Choroid plexus epithelial cell (primary cell): ENCODE measurements around the gene ATAD2B.
"Not testable (repeated sequence)": the region's sequence is repeated elsewhere in the genome, so short reads cannot be mapped to it uniquely, and the experiment has no call there.

Source experiments
- DNase-seq: peaks from one replicate; pipeline ENCODE4 v3.0.0-alpha.2; 2010; ENCODE audit warnings: low read depth
- H3K4me3 ChIP-seq: 2 replicates; pipeline ENCODE4 v1.5.1; 2011; ENCODE audit warnings: low read depth, mild to moderate bottlenecking, control low read depth, low read length, moderate library complexity
- CTCF ChIP-seq: conservative IDR thresholded peaks from 2 replicates; pipeline ENCODE4 v1.5.1; 2011; ENCODE audit warnings: low read depth, mild to moderate bottlenecking, control low read depth, inconsistent platforms, low read length, moderate library complexity

The ATAD2B gene

GRCh38 chr2:23753291-23754010 is 173.5 kb downstream of the ATAD2B start:
- DNase-seq, result no peak
- H3K4me3 ChIP-seq, result no peak overlapping the region
- no peak for TF ChIP-seq CTCF

- no peak overlapping the region for H3K4me3 ChIP-seq
- DNase-seq, result no peak
- TF ChIP-seq CTCF, result no peak
Observed at GRCh38 chr2:23751747-23752265, 175.1 kb downstream of the ATAD2B start.

- no peak for TF ChIP-seq CTCF
- H3K4me3 ChIP-seq, result no peak overlapping the region
- no peak for DNase-seq
Observed at GRCh38 chr2:23746141-23746863, 180.6 kb downstream of the ATAD2B start.

- peak; percentile 81 for DNase-seq
- no peak for TF ChIP-seq CTCF
- no peak overlapping the region for H3K4me3 ChIP-seq
Observed at GRCh38 chr2:23745726-23746105, 181.2 kb downstream of the ATAD2B start.

- H3K4me3 ChIP-seq, result no peak overlapping the region
- TF ChIP-seq CTCF, result no peak
- DNase-seq, result no peak
Observed at GRCh38 chr2:23745068-23745725, 181.7 kb downstream of the ATAD2B start.

GRCh38 chr2:23736783-23737182 is 190.1 kb downstream of the ATAD2B start:
- not testable (repeated sequence) for DNase-seq, H3K4me3 ChIP-seq

GRCh38 chr2:23734416-23734815 is 192.5 kb downstream of the ATAD2B start:
- no peak for DNase-seq
- TF ChIP-seq CTCF, result no peak
- H3K4me3 ChIP-seq, result no peak overlapping the region

- H3K4me3 ChIP-seq, DNase-seq: not testable (repeated sequence)
Observed at GRCh38 chr2:23723029-23723428, 203.9 kb downstream of the ATAD2B start.
